Thyroid gland (tissue), 4 donors: Measurements from ENCODE around the gene TRPT1.
A peak's percentile ranks its signal among the peaks of the same experiment; 100 is the strongest.

Experiments used
- POLR2A ChIP-seq, 2 donors: fragments of 450-650 bp; IDR thresholded peaks; one replicate each; pipeline ENCODE4 v1.6.1; 2017; ENCODE audit warnings: antibody characterized with exemption in 2 of 2, mild to moderate bottlenecking in 2 of 2, moderate library complexity in 1 of 2
- TF ChIP-seq, protein P1 (sequence below), 6 experiments: fragments of 200-600 bp in 3 of 6; fragments of 450-650 bp in 3 of 6; sonication (generic) in 3 of 6; IDR thresholded peaks; one replicate each; pipeline ENCODE4 v1.5.1; 2016 to 2019; ENCODE audit warnings: antibody characterized with exemption in 6 of 6, mild to moderate bottlenecking in 2 of 6, inconsistent platforms in 1 of 6, moderate library complexity in 1 of 6

DNA sequence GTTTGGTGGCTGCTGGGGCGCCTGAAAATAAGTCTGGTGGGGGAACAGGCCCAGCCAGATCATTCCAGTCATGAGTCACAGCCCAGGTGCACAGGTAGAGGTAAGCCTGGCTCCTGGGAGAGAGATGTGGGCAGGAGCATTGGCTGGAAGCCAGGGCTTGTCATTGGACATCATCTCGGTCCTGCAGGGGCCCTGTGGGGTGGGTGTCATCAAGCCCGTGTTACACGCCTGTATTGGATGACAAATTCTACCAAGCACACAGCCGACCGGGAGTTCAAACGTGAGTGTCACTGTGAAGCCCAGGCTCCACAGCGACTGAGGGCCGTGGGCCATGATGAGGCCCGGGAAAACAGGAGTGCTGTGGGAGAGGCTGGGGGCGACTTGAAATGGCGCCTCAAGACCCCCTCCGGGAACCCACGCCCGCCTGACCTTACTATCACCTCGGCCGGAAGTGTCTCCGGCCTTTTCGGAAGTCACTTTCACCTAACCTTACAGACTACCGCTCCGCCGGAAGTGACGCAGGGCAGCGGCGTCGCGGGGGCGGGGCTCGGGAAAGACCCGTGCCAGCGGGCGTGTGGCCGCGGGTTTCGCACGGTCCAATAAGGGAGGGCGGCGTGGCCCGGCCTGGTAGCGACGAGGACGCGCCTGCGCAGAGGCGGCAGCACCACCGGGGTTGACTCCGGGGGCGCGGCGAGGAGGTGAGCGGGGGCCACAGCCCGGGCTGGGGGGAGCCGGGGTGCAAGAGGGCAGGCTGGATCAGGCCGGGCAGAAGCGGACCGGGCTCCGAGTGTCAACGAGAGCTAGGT lies 14.7 kb upstream of the TRPT1 start, which contains the start of gene FKBP2:
- TF ChIP-seq, protein P1, sequence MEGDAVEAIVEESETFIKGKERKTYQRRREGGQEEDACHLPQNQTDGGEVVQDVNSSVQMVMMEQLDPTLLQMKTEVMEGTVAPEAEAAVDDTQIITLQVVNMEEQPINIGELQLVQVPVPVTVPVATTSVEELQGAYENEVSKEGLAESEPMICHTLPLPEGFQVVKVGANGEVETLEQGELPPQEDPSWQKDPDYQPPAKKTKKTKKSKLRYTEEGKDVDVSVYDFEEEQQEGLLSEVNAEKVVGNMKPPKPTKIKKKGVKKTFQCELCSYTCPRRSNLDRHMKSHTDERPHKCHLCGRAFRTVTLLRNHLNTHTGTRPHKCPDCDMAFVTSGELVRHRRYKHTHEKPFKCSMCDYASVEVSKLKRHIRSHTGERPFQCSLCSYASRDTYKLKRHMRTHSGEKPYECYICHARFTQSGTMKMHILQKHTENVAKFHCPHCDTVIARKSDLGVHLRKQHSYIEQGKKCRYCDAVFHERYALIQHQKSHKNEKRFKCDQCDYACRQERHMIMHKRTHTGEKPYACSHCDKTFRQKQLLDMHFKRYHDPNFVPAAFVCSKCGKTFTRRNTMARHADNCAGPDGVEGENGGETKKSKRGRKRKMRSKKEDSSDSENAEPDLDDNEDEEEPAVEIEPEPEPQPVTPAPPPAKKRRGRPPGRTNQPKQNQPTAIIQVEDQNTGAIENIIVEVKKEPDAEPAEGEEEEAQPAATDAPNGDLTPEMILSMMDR (IDR thresholded peaks at IDR 0.05), result no peak
- TF ChIP-seq POLR2A (IDR thresholded peaks at IDR 0.05), result peak; percentile 68 to 95
